Upper lobe of left lung (tissue), 4 donors: ENCODE results near the gene MYOG.
A peak's percentile ranks its signal among the peaks of the same experiment; 100 is the strongest.

Experiments used
- EP300 ChIP-seq, 4 donors: sonication (generic); formaldehyde crosslinking; IDR thresholded peaks; one replicate each; pipeline ENCODE4 v1.5.1; 2017; ENCODE audit warnings: antibody characterized with exemption in 4 of 4, control low read depth in 2 of 4
- POLR2A ChIP-seq, 4 donors: fragments of 450-650 bp; IDR thresholded peaks; one replicate each; pipeline ENCODE4 v1.5.1; 2016 to 2017; ENCODE audit warnings: antibody characterized with exemption in 4 of 4, mild to moderate bottlenecking in 2 of 4
- TF ChIP-seq, protein P1 (sequence below), 6 experiments: fragments of 450-650 bp in 4 of 6; fragments of 200-600 bp in 2 of 6; sonication (generic) in 2 of 6; IDR thresholded peaks; one replicate each; pipeline ENCODE4 v1.5.1; 2016 to 2019; ENCODE audit warnings: antibody characterized with exemption in 6 of 6

DNA sequence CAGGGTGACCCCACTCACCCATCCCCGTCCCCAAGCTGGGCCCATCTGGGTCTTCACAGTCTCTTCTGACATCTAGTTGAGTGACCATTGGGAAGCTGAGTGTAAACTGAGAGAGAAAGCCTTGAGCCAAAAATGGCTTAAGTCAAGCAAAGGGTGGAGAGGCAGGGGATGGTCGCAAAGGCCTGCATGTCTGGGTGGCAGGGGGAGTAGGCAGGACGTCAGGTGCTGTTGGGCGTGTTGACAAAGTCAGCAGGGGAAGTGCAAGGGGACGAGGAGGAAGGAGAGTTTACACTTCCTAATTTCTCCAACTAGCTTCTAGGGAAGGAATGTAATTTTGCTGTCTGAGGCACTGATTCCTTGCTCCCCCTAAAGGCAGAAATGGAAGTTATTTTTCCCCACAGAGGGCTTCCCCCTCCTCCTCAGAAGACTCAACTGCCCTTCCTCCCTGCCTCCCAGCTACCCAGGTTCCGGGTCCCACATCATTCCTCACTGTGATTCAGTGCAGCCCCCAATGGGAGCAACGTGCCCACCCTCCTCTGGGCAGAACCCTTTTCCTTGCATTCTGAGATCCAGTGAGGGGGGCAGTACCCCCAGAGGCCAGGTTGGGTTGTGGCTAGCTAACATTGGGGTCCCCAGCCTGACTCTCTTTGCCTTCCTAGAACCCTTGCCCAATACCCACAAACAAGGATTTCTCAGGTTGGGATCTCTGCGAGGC is 40.5 kb upstream of the MYOG start:
- TF ChIP-seq, protein P1, sequence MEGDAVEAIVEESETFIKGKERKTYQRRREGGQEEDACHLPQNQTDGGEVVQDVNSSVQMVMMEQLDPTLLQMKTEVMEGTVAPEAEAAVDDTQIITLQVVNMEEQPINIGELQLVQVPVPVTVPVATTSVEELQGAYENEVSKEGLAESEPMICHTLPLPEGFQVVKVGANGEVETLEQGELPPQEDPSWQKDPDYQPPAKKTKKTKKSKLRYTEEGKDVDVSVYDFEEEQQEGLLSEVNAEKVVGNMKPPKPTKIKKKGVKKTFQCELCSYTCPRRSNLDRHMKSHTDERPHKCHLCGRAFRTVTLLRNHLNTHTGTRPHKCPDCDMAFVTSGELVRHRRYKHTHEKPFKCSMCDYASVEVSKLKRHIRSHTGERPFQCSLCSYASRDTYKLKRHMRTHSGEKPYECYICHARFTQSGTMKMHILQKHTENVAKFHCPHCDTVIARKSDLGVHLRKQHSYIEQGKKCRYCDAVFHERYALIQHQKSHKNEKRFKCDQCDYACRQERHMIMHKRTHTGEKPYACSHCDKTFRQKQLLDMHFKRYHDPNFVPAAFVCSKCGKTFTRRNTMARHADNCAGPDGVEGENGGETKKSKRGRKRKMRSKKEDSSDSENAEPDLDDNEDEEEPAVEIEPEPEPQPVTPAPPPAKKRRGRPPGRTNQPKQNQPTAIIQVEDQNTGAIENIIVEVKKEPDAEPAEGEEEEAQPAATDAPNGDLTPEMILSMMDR (IDR thresholded peaks at IDR 0.05): peak in 4 of 6 experiments; percentile 10 to 29 (median 24)
- no peak for TF ChIP-seq POLR2A (IDR thresholded peaks at IDR 0.05)
- TF ChIP-seq EP300 (IDR thresholded peaks at IDR 0.05): no peak
